EH (cell line): ENCODE data around the gene TPX2.

ENCODE experiments used
- DNase-seq: peaks from one replicate; pipeline ENCODE4 v3.0.0-alpha.2; 2015; ENCODE audit warnings: low read depth

The TPX2 gene

DNA sequence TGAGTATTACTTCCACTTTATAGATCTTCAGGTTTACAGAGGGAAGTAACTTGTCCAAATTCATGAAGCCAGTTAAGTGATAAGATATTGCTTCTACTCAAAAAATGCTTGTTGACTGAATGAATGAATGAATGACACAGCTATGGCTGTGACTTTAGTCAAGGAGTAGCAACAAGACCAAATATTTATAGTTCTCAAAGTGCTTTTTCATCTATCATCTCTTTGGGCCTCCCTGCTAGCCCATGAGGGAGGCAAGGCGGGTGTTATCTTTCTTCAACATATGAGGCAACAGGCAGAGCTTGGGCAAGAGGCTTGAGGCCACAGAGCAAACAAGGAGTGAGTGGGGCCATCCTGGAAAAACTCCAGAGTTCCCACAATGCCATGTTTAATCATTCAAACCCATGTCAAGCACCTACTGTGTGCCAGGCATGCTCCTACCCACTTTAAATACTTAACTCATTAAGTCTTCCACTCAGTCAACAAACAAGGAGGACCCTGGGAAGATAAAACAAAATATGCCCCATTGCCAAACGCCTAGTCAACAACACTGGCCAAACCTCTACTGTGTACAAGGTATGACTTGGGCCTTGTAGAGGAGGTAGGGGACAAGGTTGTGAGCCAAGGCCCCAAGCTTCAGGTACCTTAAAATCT lies 32.4 kb upstream of the TPX2 start:
- no peak for DNase-seq

DNA sequence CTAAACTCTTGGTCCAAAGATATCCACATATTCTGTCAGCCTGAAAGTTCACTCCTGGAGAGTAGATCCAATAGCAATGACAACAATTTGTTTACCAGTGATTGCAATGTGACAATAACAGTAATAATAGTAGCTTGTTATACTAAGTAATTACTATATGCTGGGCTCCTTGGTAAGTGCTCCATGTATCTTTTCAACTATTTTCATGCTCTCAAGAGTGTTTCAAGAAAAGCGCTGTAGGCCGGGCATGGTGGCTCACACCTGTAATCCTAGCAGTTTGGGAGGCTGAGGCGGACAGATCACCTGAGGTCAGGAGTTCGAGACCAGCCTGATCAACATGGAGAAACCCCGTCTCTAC lies 31.9 kb upstream of the TPX2 start:
- no peak for DNase-seq

DNA sequence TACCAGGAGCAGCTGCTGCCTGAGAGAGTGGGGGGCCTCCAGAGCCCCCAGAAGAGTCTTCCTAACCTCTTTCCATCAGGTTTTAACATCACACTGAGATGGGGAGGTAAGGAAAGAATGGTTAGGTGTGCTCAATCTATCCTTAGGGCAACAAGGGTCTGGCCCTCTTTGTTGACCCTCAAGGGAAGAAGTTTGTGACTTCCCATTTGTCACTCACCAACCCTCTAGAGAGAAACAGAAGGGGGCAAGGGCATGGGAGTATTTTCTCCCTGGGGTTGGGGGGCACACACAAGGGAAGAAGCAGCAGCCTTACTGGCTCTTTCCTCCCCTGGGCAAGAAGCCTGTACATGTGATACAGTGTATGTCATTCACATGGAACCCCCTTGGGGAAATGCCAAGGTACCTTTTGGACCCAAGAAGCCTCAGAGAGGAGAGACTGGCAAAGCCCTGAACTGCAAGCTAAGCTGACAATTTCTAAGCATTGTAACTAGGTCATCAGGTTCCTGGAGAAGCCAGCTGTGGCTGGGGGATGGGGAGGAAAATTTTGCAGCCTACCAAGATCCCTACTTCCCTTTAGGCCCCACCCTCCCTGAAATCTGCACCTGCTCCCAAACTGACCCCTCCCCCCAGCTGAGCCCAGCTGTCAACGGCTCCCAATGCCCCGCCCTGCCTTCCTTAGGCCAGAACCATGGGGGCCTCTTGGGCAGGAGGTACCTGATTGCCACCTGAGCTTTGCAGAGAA lies 30.9 kb upstream of the TPX2 start:
- DNase-seq: no peak

DNA sequence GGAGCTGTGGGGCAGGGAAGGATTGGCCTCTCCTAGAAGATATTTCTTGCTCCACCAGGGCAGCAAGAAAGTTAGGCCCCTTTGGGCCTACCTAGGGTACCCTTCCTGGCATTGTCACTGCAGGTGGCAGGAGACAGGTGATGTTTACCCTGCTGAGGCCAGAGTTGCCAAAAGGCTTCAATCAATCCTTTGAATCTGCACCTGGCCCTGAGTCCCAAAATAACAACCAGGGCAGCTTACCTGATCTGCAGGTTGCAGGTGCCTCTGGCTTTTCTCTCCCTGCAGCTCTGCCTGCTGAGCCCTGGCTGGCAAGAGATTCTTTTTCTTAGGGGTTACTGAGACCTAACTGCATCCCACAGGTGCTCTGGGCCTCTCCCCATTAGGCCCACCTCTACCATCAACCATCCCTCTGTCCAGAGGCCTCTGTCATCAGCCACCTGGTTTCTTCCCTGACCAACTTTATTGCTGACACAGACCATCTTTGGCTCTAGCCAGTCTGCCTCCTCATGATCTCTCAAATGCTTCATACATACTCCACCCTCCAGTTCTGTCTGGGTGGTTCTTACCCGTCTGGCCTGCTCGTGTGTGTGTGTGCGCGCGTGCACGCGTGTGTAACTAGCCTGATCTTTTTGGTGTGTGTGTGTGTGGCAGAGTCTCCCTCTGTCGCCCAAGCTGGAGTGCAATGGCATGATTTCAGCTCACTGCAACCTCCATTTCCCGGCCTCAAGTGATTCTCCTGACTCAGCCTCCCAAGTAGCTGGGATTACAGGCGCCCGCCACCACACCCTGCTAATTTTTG lies 30.2 kb upstream of the TPX2 start:
- no peak for DNase-seq

DNA sequence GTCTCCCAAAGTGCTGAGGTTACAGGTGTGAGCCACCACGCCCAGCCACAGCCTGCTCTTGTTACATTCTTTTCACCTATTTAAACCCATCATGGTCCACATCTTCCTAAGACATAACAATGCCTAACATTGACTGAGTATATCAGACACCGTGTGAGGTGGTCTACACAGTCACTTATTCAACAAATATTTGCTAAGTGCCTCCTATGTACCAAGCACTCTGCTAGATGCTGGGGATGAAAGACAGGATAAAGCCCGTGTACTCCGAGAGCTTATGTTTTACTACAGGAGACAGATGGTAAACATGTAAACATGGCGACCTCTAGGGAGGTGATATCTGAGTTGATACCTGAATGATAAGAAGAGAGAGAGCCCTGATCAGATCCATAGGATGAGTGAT lies 29.2 kb upstream of the TPX2 start:
- DNase-seq: no peak

DNA sequence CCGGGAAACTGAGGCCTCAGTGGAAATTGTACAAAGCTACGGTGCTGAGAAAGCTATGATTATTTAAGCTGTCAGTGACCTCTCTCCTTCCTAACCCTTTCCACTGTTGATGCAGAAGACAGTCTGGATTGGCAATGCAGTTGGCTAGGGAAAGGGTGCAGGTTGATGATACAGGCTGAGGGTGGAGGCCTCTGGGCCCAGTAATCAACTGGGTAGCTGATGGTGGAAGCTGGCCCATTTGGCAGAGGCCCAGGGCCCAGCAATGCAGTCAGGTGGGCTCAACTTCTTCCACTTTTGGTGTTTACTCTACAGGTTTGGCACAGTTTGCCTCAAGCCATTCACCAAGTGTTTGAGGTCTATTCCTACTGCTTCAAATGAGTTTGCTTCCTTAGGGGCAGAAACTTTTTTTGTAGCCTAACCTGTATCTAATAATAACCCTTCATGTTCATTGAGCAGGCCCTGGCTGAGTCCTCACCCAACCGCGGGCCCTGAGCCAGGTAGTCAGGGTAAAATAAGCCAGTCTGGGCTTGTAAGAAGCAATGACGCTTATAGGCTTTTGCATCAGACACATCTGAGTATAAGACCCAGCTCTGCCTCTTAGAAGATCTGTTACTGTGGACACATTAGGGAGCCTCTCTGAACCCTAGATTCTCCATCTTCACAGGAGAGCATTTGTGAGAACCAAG lies 28.5 kb upstream of the TPX2 start:
- no peak for DNase-seq

DNA sequence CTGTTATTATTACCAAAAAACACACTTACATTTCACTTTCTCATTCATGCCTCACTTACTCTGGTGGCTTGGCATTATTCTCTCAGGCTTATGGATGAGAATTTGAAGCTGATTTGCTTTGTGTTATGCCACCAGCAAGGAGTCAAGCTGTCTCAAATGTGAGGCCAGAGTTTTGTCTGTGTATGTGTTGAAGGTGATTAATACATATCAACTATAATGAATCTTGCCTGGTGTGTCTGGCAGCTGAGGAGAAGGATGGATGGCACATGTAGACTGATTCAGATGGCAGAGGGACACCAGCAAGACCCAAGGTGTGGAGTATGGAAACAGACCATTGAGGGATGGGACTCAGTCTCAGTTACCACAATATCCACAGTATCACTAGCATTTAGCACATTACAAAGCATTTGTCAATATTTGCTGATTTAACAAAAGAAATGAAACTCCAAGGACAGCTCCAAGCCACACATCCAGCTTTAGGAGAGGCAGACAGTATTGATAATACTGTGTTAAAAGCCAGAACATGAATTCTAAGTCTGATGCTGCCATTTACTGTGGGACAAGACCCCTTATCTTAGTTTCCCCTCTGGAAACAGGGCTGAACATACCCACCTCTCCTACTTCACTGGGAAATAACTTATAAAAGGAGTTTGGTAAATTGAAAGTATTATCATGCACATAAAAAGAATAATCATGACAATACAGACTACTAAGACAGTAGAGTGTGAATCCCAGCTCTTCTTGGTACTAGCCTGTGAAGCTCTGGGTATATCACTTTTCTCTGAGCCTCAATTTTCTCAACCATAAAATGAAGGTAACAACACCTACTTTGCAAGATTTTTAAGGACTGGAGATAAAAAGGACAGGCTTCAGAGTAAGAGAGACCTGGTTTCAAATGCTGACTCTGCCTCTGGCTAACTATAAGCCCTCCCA lies 27.6 kb upstream of the TPX2 start:
- DNase-seq: no peak

DNA sequence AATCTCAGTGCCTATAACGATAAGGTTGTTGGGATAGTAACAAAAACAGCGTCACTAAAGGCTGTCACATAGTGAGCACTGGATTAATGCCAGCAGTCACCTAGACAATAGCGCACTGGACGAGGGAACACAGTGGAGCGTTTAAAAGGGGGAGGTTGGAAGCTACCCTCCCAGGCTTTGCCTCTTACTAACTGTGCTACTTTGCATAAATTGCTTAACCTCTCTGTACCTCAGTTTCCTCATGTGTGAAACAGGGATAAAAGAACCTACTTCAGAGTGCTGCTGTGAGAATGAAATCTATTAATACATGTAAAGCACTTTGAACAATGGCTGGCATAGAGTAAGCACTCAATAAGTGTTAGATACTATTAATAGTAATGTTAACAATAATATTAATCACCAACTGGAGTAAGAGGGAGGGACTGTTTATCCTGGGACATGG lies 27.0 kb upstream of the TPX2 start:
- no peak for DNase-seq

DNA sequence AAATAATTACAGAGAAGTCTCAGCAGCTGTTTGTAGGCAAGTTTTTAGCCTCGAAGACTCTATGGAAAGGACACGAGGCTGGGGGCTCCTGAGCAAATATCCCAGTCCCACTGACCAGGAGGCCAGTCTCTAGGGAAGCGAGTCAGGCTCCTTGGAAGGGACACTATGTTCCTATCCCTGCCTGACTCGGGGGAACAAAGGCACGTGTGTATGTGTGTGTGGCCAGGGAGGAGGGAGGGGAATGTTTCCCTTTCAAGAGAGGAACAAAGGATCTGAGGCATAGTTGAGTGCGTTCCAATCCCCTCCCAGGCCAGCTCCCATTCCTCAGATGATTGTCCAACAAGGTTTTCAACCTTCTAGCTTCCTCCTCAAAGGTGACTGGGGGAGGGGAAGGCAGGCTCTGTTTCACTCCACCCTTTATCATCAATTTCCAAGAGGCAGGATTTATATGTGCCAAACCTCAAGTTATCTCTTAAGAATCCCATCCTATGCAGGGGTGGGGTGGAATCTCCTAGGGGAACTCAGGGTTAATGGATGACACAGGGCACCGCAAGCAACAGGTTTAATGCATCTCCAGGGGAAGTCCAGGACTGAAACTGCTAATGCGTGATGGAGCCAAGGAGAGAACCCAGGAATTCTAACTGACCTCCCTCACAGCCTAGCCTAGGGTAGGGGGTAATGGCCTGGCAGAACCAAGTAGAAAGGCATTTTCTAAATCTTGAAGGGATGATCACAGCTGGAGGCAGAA lies 26.4 kb upstream of the TPX2 start:
- DNase-seq: peak; percentile 89

DNA sequence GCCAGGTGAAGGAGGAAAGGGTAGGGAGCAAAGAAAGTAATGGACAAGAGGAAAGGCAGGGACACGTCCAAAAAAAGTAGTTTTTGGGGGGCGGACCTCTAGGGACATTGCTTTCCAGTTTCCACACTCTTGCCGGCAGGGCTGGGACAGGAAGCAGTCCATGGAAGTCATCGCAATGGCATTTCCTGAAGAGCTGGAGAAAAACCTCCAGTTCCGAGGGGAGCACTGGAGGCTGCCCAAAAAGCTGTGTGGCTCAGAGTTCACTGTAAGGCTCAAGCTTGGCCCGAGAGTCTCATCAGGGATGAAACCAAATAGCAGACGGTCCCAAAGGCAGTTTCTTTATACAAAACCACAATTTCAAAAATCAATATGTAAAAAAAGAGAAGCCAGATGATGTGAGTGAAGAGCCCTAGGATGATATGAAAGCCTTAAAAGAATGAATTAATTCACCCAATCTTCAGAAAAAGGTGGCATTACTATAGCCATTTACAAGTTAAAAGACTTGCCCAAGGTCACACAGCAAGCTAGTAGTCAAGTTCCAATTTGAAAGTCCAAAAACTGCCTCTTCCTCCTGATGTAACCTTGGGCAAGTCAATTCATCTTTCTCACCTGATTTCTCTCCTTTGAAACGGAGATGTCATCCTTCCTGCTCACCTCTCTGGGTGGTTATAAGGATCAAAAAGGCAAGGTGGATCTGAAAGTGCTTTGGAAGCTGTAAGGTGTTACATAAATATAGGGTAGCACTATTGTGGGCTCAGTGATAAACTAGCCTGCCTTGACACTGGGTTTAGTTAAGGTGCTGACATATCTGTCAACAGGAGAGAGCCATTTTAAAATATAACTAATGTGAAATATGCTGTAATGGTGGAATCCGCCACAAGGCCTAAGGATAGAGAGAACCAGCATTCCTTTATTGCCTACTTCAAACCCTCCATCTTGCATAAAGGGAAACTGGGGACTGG lies 25.5 kb upstream of the TPX2 start:
- peak; percentile 98 for DNase-seq

DNA sequence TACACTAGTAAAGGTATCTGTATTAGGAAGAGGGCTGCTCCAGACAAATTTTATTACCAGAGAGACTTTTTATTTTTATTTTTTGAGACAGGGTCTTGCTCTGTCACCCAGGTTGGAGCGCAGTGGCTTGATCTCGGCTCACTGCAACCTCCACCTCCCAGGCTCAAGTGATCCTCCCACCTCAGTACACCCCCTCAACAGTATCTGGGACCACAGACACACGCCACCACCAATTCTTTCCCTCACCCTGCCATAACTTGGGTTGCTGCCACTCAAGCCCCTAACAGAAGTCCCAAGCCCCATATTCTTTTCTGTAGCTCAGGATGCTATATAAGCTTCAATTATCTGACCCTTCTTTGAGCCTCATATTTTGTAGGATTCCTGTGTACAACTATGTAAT lies 23.3 kb upstream of the TPX2 start:
- no peak for DNase-seq

DNA sequence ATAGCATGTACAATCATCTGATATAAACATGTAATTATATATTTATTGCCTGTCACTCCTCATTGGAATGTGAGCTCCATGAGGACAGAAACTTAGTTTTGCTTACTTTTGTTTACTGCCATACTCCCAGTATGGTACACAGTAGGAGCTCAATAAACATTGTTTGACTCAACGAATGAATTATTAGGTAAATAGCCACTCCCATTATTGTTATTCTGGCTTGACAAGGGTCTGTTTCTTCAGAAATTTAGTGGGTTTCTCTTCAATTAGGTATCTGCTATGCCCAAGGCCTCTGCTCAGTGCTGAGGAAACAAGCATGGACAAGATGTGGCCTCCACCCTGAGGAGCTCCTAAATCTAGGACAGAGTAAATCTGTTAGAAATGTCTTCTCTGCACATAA lies 22.7 kb upstream of the TPX2 start:
- DNase-seq: no peak

DNA sequence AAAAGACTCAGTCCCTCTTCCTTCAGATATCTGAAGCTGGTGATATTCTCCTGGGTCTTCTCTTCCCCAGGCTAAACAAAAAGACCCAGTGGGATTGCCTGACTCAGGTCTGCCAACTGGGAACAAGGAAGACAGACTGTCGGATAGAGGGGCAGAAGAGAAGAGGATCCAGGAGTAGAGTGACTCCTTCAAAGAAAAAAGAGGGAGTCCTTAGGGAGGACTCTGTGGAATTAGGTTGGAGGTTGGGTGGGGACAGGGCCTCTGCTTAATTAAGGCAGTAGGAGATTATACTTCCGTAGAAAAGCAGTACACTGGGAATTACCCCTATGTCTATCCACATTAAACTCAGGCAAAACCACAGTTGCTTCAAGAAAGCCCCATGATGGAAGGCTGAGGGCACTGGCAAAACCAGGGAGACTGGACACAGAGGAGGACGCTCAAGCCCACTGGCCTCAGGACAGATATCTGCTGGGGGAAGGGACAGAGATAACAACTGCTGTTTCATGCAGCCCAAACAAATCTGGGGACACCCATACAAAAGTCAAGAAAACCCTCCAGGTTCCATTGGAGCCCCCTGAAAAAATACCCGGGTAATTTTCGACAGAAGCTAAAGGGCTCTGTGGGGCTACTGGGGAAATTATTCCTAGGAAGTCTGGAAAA lies 22.1 kb upstream of the TPX2 start:
- DNase-seq: no peak

DNA sequence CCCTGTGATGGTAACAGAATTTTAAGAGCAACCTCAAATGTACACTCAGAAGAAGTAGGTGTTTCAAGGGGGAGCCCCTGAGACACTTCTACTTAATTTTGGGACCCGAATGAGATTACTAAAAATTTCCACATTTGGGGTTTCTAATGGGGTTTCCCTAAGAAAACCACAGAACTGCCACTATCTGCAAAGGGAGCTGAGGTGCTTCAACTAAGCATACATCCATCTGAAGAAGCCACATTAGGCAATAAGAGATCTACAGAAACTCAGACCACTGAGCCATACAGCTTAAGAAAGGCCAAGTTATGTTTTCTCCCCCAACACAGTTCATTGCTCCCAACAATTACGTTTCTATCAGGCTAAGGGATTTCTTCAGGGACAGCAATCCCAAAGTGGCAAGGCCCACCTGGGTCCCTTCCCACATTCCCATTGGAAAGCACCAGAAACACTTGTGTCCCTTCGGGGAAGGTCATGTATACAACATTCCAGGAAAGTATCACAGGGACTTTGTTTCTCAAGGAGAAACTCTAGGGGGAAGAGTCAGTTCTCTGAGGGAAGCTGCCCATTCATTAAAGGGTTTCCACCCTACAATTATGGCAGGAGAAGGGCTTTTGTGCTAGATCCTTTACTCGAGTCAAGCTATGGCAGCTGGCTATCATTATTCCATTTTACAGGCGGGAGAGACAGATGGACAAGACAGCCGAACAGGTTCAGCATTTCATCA lies 21.4 kb upstream of the TPX2 start:
- DNase-seq: no peak

DNA sequence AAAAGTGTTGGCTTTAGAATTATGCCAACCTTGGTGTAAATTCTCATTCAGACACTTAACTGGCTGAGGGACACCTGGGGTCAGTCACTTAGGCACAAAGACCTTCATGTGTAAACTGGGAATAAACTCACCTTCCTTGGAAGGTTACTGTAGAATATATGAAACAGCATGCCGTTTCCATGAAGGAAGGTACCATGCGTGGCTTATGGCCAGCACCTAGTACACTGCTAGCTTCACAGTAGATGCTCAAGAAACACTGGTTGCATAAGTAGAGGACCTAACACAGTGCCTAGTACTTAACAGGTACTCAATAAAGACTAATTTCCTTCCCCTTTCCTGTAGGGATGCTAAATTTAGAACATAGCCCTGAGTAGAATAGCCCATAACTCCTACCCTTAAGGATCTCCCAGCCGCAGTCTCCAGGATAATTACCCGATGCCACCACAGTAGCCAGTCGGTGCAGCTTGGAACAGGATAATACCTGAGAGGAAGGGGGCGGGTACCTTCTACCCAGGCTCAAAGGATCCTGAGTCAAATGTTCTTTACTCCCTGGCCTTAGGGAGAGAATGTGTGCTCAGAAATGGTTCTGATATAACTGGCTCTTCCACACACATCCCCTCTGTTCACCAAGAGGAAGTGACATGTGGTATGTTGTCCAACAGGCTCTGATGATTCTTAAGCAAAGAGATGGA lies 20.0 kb upstream of the TPX2 start:
- DNase-seq: peak; percentile 41

DNA sequence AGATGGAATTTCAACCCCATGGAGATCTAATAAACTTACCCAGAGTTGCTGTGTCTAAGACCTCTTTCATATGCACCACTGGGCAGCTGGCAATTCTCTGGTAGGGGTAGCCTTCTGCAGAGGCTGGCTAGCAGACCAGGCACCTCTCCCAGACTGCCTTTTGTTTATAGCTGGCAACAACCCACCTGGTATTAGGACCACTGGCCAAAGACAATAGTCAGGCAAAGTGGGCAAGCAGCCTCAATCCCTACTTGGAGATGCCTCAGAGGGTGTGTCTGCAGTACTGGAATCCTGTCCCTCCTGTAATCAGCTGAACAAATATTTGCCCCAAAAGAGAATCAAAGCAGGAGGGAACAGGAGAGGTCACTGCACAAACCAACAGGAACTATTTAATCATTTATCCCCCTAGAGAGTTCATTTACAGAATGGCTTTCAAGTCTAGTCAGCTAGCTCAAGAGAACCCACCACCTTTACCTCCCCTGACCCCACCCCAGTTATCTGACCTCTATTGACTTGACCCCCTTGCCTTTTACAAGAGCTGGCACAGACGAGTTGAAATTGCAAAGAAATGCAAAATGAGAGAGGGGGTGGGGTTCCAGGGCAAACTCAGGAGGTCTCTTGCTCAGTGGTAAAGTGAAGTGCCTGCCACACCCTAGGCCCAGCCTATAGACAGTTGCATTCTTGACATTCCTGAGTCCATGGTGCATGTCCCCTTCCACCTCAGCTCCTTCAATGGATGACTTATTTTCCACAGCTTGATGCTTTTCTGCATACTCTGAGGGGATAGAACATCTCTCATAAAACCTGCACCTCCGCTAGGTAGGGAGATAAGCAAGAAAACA lies 19.2 kb upstream of the TPX2 start:
- DNase-seq: peak; percentile 63
